ENCODE measurements around the gene KCNJ3. TPM values are rescaled to one million over a fixed set of nuclear protein-coding genes. Genes with fewer than 3 reads are reported as not detected.

KCNJ3 gene
- polyA plus RNA-seq, 2 of the 4 experiments (the other 2 are of a cell fraction) = not detected

DNA sequence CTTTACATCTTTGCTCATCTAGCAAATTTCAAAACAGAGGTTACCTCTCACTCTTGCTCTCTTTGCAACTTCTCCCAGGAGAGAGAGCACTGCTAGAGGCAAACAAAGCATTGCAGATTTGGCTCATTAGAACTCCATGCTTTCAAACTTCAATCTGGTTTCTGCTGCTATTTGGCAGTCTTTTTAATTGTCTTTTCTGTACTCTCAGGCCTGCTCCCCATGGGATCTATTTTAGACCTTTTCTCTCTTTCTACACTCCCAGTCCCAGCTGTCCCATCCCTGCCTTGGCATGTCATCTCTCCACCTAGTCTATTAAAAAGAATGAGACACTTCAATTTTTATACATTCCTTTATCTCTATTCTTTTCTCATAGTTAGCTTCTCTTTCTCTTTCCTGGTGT, 15.2 kb downstream of the KCNJ3 start:
- DNase-seq (ENCODE audit: low read depth in 1 of 2, low spot score in 1 of 2) (no peak), FAIRE-seq (no peak), ATAC-seq (no peak)
- no peak overlapping the region for H3K27ac ChIP-seq
- POLR2A ChIA-PET = no interaction called here
- CTCF ChIA-PET = no interaction called here
- H3K4me2 ChIP-seq = no peak overlapping the region
- TF ChIP-seq MAFK (IDR thresholded peaks at IDR 0.05; ENCODE audit: partially characterized antibody) = no peak
- TF ChIP-seq, protein P1, sequence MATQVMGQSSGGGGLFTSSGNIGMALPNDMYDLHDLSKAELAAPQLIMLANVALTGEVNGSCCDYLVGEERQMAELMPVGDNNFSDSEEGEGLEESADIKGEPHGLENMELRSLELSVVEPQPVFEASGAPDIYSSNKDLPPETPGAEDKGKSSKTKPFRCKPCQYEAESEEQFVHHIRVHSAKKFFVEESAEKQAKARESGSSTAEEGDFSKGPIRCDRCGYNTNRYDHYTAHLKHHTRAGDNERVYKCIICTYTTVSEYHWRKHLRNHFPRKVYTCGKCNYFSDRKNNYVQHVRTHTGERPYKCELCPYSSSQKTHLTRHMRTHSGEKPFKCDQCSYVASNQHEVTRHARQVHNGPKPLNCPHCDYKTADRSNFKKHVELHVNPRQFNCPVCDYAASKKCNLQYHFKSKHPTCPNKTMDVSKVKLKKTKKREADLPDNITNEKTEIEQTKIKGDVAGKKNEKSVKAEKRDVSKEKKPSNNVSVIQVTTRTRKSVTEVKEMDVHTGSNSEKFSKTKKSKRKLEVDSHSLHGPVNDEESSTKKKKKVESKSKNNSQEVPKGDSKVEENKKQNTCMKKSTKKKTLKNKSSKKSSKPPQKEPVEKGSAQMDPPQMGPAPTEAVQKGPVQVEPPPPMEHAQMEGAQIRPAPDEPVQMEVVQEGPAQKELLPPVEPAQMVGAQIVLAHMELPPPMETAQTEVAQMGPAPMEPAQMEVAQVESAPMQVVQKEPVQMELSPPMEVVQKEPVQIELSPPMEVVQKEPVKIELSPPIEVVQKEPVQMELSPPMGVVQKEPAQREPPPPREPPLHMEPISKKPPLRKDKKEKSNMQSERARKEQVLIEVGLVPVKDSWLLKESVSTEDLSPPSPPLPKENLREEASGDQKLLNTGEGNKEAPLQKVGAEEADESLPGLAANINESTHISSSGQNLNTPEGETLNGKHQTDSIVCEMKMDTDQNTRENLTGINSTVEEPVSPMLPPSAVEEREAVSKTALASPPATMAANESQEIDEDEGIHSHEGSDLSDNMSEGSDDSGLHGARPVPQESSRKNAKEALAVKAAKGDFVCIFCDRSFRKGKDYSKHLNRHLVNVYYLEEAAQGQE (IDR thresholded peaks at IDR 0.05) = no peak
- no peak for TF ChIP-seq HOXB5 (CRISPR knock-in tag; IDR thresholded peaks at IDR 0.05)
- TF ChIP-seq EHF (CRISPR knock-in tag; IDR thresholded peaks at IDR 0.05) = no peak
- no peak for TF ChIP-seq CBX2 (IDR thresholded peaks at IDR 0.05; ENCODE audit: borderline replicate concordance, low read depth)
- no peak for TF ChIP-seq BHLHE40 (IDR thresholded peaks at IDR 0.05; ENCODE audit: low read depth, low read length)
- TF ChIP-seq, protein P2, sequence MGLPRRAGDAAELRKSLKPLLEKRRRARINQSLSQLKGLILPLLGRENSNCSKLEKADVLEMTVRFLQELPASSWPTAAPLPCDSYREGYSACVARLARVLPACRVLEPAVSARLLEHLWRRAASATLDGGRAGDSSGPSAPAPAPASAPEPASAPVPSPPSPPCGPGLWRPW (IDR thresholded peaks at IDR 0.05) = no peak
- TF ChIP-seq E2F6 (IDR thresholded peaks at IDR 0.05; ENCODE audit: borderline replicate concordance, low read depth) = no peak
- no peak for TF ChIP-seq CHD4 (IDR thresholded peaks at IDR 0.05; ENCODE audit: borderline replicate concordance)
- TF ChIP-seq CBX8 (IDR thresholded peaks at IDR 0.05) = no peak
- no peak for TF ChIP-seq POLR2AphosphoS2 (conservative IDR thresholded peaks at IDR 0.05; ENCODE audit: low read length)
- TF ChIP-seq MAZ (IDR thresholded peaks at IDR 0.05; ENCODE audit: borderline replicate concordance, low read depth, low read length) = no peak
- TF ChIP-seq FOSB (CRISPR knock-in tag; IDR thresholded peaks at IDR 0.05) = no peak
- no peak for TF ChIP-seq ESRRA (IDR thresholded peaks at IDR 0.05; ENCODE audit: borderline replicate concordance, low read length)
- no peak for TF ChIP-seq EP300 (IDR thresholded peaks at IDR 0.05)
- no peak overlapping the region for H3K4me3 ChIP-seq
- H3K9me3 ChIP-seq = no peaks in the 10 kb centered on the region
- H3K4me1 ChIP-seq = no peaks in the 10 kb centered on the region

- H3K4me1 ChIP-seq = no peaks in the 10 kb centered on the region
- 11% methylated on average over 2 of the region's 2 CpGs for WGBS (ENCODE audit: missing lambda C conversion rate)
- no peak overlapping the region for H3K27ac ChIP-seq
- CTCF ChIA-PET = no interaction called here
- FAIRE-seq = no peak
- no peak overlapping the region for H3K4me2 ChIP-seq
- H3K9me3 ChIP-seq = no peaks in the 10 kb centered on the region
- TF ChIP-seq CBX8 (IDR thresholded peaks at IDR 0.05) (no peak), EHF (CRISPR knock-in tag; IDR thresholded peaks at IDR 0.05) (no peak), RNF2 (IDR thresholded peaks at IDR 0.05; ENCODE audit: borderline replicate concordance, low read depth) (no peak), HOXB5 (CRISPR knock-in tag; IDR thresholded peaks at IDR 0.05) (no peak), POLR2AphosphoS2 (conservative IDR thresholded peaks at IDR 0.05; ENCODE audit: low read length) (no peak), ZNF302 (CRISPR knock-in tag; IDR thresholded peaks at IDR 0.05) (no peak), KDM5A (IDR thresholded peaks at IDR 0.05) (no peak), RFX5 (IDR thresholded peaks at IDR 0.05) (no peak), HOXB13 (CRISPR knock-in tag; IDR thresholded peaks at IDR 0.05; ENCODE audit: low read depth) (no peak), RCOR1 (IDR thresholded peaks at IDR 0.05; ENCODE audit: low read depth, low read length) (no peak), ZSCAN20 (CRISPR knock-in tag; IDR thresholded peaks at IDR 0.05) (no peak), E2F6 (IDR thresholded peaks at IDR 0.05; ENCODE audit: borderline replicate concordance, low read depth) (no peak), POLR2A (IDR thresholded peaks at IDR 0.05; ENCODE audit: low read length) (no peak), CBX2 (IDR thresholded peaks at IDR 0.05; ENCODE audit: borderline replicate concordance, low read depth) (no peak)
- TF ChIP-seq, protein P3, sequence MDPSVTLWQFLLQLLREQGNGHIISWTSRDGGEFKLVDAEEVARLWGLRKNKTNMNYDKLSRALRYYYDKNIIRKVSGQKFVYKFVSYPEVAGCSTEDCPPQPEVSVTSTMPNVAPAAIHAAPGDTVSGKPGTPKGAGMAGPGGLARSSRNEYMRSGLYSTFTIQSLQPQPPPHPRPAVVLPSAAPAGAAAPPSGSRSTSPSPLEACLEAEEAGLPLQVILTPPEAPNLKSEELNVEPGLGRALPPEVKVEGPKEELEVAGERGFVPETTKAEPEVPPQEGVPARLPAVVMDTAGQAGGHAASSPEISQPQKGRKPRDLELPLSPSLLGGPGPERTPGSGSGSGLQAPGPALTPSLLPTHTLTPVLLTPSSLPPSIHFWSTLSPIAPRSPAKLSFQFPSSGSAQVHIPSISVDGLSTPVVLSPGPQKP (IDR thresholded peaks at IDR 0.05; ENCODE audit: low read depth, low read length) = no peak
- TF ChIP-seq, protein P2 (IDR thresholded peaks at IDR 0.05) = no peak
- POLR2A ChIA-PET = no interaction called here
- no peak overlapping the region for H3K4me3 ChIP-seq
- no peak for DNase-seq (ENCODE audit: low read depth in 1 of 2, low spot score in 1 of 2)
- no peak for ATAC-seq
These were observed 22.2 kb downstream of the KCNJ3 start for GRCh38 chr2:154720651-154721050.
